HG03159 (cell line): ENCODE data around the gene FBRSL1.

Experiments used
- ATAC-seq: cut with Tn5 transposase; IDR thresholded peaks from one replicate; pipeline ENCODE4 v1.9.1; 2021; ENCODE audit warnings: mild to moderate bottlenecking, moderate library complexity; ENCODE audit not compliant: unreplicated experiment

The FBRSL1 gene

DNA sequence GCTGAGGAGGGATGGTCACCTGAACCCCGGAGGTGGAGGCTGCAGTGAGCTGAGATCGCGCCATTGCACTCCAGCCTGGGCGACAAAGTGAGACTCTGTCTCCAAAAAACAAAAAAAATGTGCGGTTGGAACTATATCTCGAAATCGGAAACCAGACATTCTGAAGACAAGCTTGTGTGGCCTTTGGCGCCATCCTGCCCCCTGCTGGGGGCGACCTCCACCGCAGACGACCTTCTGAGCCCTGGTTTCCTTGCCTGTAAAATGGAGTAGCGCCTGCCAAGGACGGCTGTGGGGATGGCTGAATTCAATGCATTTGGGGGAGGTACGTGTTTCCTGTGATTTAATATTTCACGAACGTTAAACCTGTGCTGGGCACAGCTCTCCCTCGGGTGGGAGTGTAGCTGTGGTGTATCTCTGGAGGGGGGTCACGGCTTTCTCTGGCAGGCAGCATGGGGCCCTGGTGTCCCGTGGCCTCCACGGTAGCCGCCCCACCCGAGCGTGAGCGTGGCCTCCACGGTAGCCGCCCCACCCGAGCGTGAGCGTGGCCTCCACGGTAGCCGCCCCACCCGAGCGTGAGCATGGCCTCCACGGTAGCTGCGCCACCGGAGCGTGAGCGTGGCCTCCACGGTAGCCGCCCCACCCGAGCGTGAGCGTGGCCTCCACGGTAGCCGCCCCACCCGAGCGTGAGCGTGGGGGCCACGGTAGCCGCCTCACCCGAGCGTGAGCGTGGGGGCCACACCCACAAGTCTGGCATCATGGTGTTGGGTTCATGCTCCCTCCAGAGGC lies 65.1 kb downstream of the FBRSL1 start:
- no peak for ATAC-seq

DNA sequence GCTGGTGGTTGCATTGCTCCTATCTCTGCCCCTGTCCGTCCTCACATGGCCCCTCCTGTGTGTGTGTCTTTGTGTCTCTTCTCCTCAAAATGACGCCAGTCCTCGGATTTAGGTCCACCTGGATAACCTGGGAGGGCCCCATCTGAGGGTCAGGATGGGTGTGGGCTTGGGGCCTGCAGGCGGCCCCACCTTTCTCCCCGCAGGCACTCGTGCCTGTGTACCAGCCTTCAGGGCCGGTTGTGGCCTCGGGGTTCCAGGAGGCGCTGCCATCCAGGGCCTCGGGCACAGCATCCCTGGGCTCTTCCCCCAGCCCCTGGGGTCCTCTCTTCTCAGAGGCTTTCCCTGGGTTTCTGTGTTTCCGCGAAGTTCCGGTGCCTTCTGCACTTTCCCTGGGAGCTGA lies 65.7 kb downstream of the FBRSL1 start:
- no peak for ATAC-seq

DNA sequence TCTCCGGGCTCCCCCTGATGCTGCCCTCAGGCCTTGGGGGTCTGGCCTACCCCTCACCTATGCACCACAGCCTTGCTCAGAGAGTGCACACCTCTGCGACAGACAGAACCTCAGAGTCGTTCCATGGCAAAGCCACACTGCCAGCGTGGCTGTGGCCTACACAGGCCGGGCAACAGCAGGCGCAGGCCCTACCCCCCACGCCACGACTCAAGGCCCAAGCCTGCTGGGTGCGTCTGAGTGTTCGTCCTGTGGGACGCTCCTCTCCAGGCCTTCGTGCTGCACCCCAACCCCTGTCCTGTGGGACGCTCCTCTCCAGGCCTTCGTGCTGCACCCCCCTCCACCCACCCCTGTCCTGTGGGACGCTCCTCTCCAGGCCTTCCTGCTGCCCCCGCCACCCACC lies 66.3 kb downstream of the FBRSL1 start:
- no peak for ATAC-seq

DNA sequence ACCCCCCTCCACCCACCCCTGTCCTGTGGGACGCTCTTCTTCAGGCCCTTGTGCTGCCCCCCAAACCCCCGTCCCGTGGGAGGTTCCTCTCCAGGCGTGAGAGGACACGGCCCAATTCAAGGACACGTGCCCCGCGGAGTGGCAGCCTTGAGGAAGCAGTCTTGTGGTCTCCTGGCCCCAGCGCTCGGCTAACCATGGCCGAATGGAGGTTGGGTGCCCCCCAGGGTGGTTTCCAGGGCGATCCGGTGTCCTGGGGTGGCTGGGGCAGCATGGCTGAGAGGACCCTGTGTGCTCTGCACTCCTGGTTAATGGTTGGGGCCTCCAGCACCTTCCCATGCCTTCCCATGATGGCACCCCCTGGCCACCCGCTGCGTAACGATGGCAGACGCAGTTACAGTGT lies 66.8 kb downstream of the FBRSL1 start:
- ATAC-seq: no peak

DNA sequence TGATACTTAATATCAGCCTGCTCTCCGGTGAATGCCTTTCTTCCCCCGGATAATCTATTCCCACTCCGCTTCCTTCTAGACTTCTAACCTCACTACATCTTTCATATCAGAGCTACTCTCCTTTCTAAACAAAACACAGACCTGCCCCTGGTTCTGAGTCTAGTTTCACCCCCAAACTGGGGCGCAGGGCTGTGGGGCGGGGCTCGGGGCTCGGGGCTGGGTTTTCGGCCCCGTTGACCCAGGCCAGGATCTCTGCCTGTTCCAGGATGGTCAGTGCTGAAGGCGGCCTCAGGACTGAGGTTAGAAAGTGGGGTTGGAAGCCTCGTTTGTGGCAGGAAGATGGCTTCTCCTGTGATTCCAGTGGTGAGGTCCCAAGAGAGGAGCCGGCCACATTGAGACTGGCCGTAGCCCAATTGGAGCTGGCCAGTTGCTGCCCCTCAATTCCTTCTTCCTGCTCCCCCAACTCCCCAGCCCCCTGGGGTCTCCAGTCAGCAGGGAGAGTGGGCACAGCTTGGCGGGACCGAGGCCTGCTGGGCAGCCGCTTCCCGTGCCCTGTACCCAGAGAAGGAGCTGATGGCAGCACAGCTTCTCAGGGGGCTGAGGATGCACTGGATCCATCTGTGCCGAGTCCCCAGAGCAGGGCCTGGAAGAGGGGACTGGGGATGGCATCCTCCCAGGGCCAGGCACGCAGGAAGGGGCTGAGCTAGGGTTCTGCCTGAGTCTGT lies 67.5 kb downstream of the FBRSL1 start:
- no peak for ATAC-seq

DNA sequence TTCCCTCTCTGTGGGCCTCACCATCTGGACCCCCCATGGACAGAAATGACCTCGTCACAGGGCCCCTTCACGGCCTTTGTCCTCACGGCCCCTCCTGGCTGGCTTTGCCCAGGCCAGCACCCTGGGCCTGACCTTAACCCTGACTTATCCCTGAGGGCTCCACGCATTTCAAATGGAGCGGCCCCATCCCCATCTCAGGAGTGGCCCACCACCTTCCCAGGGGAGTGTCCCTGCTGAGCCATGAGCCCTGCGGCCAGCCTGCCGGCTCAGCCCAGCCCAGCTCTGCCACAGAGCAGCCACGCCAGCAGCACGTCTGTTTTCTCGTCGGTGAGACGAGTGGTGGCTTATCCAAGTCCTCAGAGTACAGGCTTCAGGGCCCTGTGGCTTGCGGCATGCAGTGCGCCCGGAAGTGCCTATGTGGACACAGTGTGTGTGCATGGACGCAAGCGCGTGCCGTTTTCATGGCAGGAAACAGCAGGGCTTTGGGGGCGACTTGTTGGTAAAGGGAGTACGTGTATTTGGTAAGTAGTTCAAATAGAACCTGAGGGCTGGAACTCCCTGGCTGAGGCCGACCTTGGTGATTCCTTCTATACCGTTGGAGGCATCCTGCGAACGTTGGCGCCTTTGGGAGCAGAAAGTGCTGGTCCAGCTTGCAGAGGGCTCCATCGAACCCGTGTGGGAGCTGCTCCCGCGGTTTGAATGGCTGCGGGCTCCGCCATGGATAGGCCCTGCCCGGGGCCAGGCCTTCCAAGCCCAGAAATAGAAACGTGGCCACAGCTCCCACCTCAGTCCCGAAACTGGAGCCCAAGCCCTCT lies 68.3 kb downstream of the FBRSL1 start:
- no peak for ATAC-seq

DNA sequence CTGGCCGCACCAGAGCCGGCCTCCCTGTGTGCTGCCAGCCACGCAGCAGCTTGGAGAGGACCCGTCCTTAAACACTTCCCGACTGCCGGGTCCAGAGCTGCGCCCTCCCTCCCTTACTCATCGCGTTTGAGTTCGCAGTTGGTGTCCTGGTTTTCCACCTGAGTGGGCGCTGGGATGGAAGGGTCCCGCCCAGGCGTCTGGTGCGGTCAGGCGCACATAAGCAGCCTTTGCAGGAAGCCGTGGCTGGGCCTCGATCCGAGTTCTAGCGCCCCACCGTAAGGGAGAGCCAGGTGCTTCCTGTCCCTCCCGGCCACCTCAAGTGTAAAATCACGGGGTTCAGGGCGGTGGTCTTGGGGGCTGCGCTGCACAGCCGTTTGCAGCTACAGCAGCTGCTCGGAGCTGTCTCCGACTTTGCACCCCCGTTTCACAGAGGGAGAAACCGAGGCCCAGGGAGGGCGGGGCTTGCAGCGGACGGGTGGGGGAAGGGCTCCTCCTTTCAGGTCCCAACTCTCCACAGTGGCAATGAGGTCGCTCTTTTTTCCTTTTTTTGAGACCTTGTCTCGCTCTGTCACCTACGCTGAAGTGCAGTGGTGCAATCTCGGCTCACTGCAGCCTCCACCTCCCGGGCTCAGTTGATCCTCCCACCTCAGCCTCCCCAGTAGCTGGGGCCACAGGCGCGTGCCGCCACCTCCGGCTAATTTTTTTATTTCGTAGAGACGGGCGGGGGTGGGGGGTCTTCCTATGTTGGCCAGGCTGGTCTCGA lies 69.1 kb downstream of the FBRSL1 start:
- ATAC-seq: no peak

DNA sequence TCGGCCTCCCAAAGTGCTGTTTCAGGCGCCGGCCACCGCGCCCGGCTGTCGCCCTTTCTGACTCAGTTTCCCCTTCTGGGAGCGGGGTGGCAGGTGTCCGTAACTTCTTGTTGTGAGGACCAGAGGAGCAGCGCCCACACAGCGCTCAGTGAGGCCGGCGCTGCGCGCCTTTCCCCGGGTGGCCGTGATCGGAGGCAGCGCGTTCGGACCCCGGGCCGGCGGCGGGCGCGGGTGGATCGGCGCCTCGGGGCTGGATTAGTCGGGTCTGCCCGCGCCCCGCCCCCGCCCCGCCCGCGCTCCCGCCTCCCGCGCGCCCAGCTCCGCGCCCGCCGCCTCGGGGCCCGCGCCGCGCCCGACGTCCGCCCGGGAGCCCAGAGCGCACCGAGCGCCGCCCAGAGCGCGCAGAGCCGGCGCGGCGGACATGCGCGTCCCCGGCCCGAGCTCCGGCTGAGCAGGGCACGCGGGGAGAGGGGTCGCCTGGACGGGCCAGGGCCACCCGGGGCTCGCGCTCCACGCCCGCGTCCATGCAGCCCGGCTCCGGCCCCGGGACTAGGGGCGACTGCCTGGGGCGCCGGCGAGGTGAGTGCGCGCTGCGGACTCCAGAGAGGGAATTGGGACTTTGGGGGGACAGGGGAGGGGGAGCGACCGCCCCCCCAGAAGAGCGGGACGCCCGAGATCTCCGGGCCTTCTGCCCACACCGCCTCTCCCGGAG lies 69.9 kb downstream of the FBRSL1 start:
- ATAC-seq: no peak

DNA sequence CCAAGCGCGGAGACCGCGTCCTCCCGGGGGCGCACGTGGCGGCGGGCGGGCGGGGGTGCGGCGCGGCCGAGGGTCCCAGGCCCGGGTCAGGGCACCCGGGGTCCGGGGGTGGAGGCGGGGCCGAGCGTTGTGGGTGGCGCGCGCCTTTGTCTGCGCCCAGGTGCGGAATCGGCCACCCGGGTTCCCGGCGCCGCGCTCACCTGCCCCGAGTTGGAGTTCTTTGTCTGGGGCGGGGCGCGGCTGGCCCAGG lies 70.3 kb downstream of the FBRSL1 start:
- no peak for ATAC-seq

DNA sequence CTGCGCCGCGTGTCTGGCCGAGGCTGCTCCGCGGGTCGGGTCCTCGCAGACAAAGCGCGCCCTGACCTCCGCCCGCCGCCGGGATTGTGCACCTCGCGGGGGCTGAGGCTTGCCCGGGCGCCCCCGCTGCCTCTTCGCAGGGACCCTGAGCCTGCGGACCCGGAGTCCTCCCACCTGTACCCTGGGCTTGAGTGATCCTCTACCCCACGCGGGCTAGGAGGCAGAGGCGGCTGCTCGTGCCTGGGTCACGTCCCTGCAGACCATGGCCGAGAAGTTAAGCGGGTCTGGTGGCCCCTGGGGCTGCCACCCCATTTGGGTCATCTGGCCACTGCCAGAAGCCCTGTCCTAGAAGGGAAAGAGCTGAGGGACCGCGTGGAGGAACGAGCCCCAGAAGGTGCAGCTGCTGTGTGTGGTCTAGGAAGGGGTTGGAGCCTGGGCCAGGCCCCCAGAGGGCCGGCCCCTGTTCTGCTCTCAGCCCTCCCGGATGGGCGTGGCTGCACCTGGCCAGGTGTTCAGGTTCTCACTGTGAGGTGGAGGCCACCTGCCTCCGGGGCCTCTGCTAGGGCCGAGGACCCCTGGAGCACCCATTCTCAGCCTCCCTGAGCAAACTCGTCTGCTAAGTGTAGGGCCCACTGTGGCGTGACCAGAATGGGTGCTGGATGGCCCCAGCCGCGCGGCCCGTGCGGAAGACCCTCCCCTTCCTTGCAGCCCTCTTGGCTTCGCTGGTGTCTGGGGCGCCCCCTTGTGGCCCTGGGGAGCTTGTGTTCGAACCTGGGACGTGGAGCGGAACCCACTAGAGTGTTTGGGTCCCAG lies 70.9 kb downstream of the FBRSL1 start:
- no peak for ATAC-seq
